Ishikawa (cell line): ENCODE data around the gene SHFL.

Experiments
- CEBPB ChIP-seq: IDR thresholded peaks from 2 replicates; pipeline ENCODE4 v1.6.1; 2012
- CREB1 ChIP-seq: IDR thresholded peaks from 2 replicates; pipeline ENCODE4 v1.6.1; 2012; ENCODE audit warnings: low read depth
- EGR1 ChIP-seq: IDR thresholded peaks from 2 replicates; pipeline ENCODE4 v1.6.1; 2012
- EP300 ChIP-seq: IDR thresholded peaks from 2 replicates; pipeline ENCODE4 v1.6.1; 2012; ENCODE audit warnings: borderline replicate concordance
- FOXM1 ChIP-seq: IDR thresholded peaks from 2 replicates; pipeline ENCODE4 v1.6.1; 2012; ENCODE audit warnings: low read depth, borderline replicate concordance
- MAX ChIP-seq: IDR thresholded peaks from 2 replicates; pipeline ENCODE4 v1.6.1; 2012
- NFIC ChIP-seq: IDR thresholded peaks from 2 replicates; pipeline ENCODE4 v1.6.1; 2012
- RAD21 ChIP-seq: IDR thresholded peaks from 2 replicates; pipeline ENCODE4 v1.6.1; 2012; ENCODE audit warnings: low read depth
- REST ChIP-seq: IDR thresholded peaks from 2 replicates; pipeline ENCODE4 v1.6.1; 2012; ENCODE audit warnings: low read depth, mild to moderate bottlenecking
- TAF1 ChIP-seq: IDR thresholded peaks from 2 replicates; pipeline ENCODE4 v1.6.1; 2012; ENCODE audit warnings: low read depth, mild to moderate bottlenecking
- TCF12 ChIP-seq: IDR thresholded peaks from 2 replicates; pipeline ENCODE4 v1.6.1; 2012; ENCODE audit warnings: low read depth
- TEAD4 ChIP-seq: IDR thresholded peaks from 2 replicates; pipeline ENCODE4 v1.6.1; 2012
- YY1 ChIP-seq: IDR thresholded peaks from 2 replicates; pipeline ENCODE4 v1.6.1; 2012; ENCODE audit warnings: low read depth
- ZBTB7A ChIP-seq: IDR thresholded peaks from 2 replicates; pipeline ENCODE4 v1.6.1; 2012; ENCODE audit warnings: low read depth
- TF ChIP-seq, protein P1 (sequence below): IDR thresholded peaks from 2 replicates; pipeline ENCODE4 v1.6.1; 2012

Gene SHFL

DNA sequence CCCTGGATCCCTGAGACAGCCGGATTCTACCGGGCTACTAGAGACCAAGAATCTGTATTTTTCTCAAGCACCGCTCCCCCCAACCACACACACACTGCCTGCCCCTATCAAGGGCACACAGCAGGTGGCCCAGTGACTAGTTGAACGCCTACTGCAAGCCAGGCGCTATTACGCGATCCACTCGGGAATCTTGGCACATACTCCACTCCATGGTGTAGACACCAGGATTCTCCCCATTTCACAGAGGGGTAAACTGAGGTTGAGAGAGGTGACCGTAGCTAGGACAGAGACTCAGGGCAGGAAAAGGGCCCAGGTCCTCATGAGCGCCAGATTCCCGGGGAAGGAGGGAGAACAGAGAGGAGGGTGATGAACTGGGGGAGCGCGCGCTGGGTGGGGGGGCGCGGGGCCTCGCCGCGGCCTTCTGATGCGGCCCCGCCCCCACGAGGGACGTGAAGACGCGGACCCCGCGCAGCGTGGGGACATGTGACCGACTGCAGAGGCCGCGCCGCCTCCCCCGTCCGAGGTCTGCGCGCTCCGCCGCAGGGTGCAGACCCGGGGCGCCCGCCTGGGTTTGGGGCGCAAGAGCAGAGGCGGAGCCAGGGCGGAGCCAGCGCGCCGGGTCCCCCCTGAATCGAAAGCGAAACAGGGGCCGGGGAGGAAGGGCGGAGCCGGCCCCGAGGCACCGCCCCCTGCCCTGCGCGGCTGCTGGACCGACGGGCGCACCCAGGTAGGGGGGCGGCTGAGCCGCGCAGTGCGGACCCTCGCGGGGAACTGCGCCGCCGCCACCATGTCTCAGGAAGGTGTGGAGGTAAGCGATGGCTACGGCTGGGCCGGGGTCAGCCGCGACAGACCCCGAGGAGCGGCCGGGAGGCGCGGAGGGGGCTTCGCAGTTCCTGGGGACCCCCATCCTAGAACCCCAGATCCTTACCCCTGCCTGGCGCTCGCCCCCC is at the start of gene SHFL:
TSS of gene SHFL (plus strand) at position 677 of the 950 bp plus-strand sequence. CDS start at position 788, 111 bp downstream.
- no peak for TF ChIP-seq TCF12
- no peak for TF ChIP-seq EGR1
- no peak for TF ChIP-seq REST
- TF ChIP-seq CEBPB, result no peak
- no peak for TF ChIP-seq YY1
- no peak for TF ChIP-seq EP300
- peak; percentile 92 for TF ChIP-seq ZBTB7A
- TF ChIP-seq, protein P1, sequence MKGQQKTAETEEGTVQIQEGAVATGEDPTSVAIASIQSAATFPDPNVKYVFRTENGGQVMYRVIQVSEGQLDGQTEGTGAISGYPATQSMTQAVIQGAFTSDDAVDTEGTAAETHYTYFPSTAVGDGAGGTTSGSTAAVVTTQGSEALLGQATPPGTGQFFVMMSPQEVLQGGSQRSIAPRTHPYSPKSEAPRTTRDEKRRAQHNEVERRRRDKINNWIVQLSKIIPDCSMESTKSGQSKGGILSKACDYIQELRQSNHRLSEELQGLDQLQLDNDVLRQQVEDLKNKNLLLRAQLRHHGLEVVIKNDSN, result peak; percentile 49; the same call in 1 of the 2 replicates
- TF ChIP-seq MAX, result no peak
- TF ChIP-seq TAF1, result no peak
- TF ChIP-seq RAD21, result no peak
- TF ChIP-seq FOXM1, result no peak
- no peak for TF ChIP-seq CREB1
- TF ChIP-seq TEAD4, result no peak
- TF ChIP-seq NFIC, result no peak

- TF ChIP-seq CREB1 (no peak), TEAD4 (no peak), FOXM1 (no peak), RAD21 (no peak), TCF12 (no peak), CEBPB (no peak), REST (no peak), ZBTB7A (no peak), MAX (no peak), EP300 (no peak), YY1 (no peak), NFIC (no peak), TAF1 (no peak), EGR1 (no peak)
- TF ChIP-seq, protein P1, result no peak
Observed at GRCh38 chr19:10036601-10037071, 49.5 kb upstream of the SHFL start.

- no peak for TF ChIP-seq TCF12
- TF ChIP-seq TAF1, result no peak
- no peak for TF ChIP-seq NFIC
- TF ChIP-seq REST, result no peak
- TF ChIP-seq YY1, result no peak
- no peak for TF ChIP-seq CREB1
- TF ChIP-seq EGR1, result no peak
- no peak for TF ChIP-seq CEBPB
- no peak for TF ChIP-seq RAD21
- TF ChIP-seq, protein P1, result no peak
- no peak for TF ChIP-seq TEAD4
- no peak for TF ChIP-seq FOXM1
- TF ChIP-seq ZBTB7A, result no peak
- no peak for TF ChIP-seq MAX
Observed at GRCh38 chr19:10037367-10037766, 48.8 kb upstream of the SHFL start.
